H1 (cell line): ENCODE results near the gene RBM4. TPM values are rescaled to one million over a fixed set of nuclear protein-coding genes. Genes with fewer than 3 reads are reported as not detected.

Source experiments
- CTCF ChIA-PET: fragments of 300-600 bp; sonication (Branson Sonifier 250); formaldehyde crosslinking; loops from one replicate; lab custom pipeline; 2021; ENCODE audit not compliant: partially characterized antibody; lab: Charles Lee
- POLR2A ChIA-PET: fragments of 300-600 bp; sonication (Branson Sonifier 250); formaldehyde crosslinking; loops from one replicate; lab custom pipeline; 2021; ENCODE audit warnings: inconsistent platforms; ENCODE audit not compliant: partially characterized antibody; lab: Charles Lee
- DNase-seq, 2 experiments: peaks; one replicate each; pipeline versions ENCODE4 v3.0.0 to v3.0.0-alpha.2; 2010 to 2022; ENCODE audit warnings: low spot score in 2 of 2, low read depth in 1 of 2, mixed read lengths in 1 of 2
- FAIRE-seq: peaks from 2 replicates; lab custom pipeline; 2011; peaks lifted over from hg19 to GRCh38; lab: Jason Lieb, UNC
- H2AFZ ChIP-seq: 2 replicates; pipeline ENCODE4 v1.8.1; 2012; ENCODE audit warnings: low read length, inconsistent platforms
- H2AK5ac ChIP-seq: 2 replicates; pipeline ENCODE4 v1.6.1; 2013; ENCODE audit warnings: low read depth, low read length
- H2BK120ac ChIP-seq: replicated peaks from 2 replicates; pipeline ENCODE3; 2013; ENCODE audit warnings: low read depth, low read length, inconsistent platforms
- H2BK12ac ChIP-seq: 2 replicates; pipeline ENCODE4 v1.6.1; 2013; ENCODE audit warnings: low read depth, low read length
- H2BK15ac ChIP-seq: 2 replicates; pipeline ENCODE4 v1.6.1; 2013; ENCODE audit warnings: low read length
- H2BK20ac ChIP-seq: 2 replicates; pipeline ENCODE4 v1.6.1; 2013; ENCODE audit warnings: low read length
- H2BK5ac ChIP-seq: 2 replicates; pipeline ENCODE4 v1.6.1; 2013; ENCODE audit warnings: low read depth, low read length
- H3K14ac ChIP-seq: 2 replicates; pipeline ENCODE4 v1.6.1; 2013; ENCODE audit warnings: inconsistent platforms; ENCODE audit not compliant: insufficient read length
- H3K18ac ChIP-seq: 2 replicates; pipeline ENCODE4 v1.6.1; 2013; ENCODE audit warnings: low read length; ENCODE audit errors: extremely low read depth
- H3K23ac ChIP-seq: 2 replicates; pipeline ENCODE4 v1.6.1; 2013; ENCODE audit warnings: inconsistent platforms; ENCODE audit not compliant: insufficient read length
- H3K23me2 ChIP-seq: 2 replicates; pipeline ENCODE4 v1.6.1; 2013; ENCODE audit warnings: low read depth, low read length
- H3K27ac ChIP-seq: 2 replicates; pipeline ENCODE4 v1.6.1; 2011; ENCODE audit warnings: low read depth, low read length, inconsistent platforms
- H3K27me3 ChIP-seq, 4 experiments: replicated peaks in 1 of 4; 1 replicate in 1 of 4; 2 replicates in 3 of 4; pipeline versions ENCODE4 v1.6.1 to v1.8.1; 2011 to 2013; ENCODE audit warnings: low read length in 3 of 4, mild to moderate bottlenecking in 3 of 4, inconsistent platforms in 2 of 4, mixed read lengths in 2 of 4, moderate library complexity in 1 of 4; ENCODE audit not compliant: control insufficient read depth in 3 of 4, insufficient read depth in 3 of 4; ENCODE audit errors: extremely low read depth in 1 of 4
- H3K36me3 ChIP-seq, 4 experiments: 2 replicates each; pipeline versions ENCODE4 v1.6.1 to v1.8.1; 2011 to 2013; ENCODE audit warnings: mild to moderate bottlenecking in 4 of 4, low read length in 3 of 4, moderate library complexity in 2 of 4, control low read depth in 1 of 4, inconsistent platforms in 1 of 4; ENCODE audit not compliant: insufficient read depth in 4 of 4, control insufficient read depth in 2 of 4
- H3K4ac ChIP-seq: replicated peaks from 2 replicates; pipeline ENCODE3; 2013; ENCODE audit warnings: low read length, low read depth, mixed read lengths, inconsistent platforms; ENCODE audit not compliant: insufficient read length
- H3K4me1 ChIP-seq, 4 experiments: replicated peaks in 1 of 4; 1 replicate in 1 of 4; 2 replicates in 3 of 4; pipeline versions ENCODE4 v1.6.1 to v1.8.1; 2011 to 2013; ENCODE audit warnings: low read length in 3 of 4, inconsistent platforms in 2 of 4, mixed read lengths in 1 of 4; ENCODE audit not compliant: insufficient read depth in 4 of 4, control insufficient read depth in 3 of 4
- H3K4me2 ChIP-seq, 2 experiments: 2 replicates each; pipeline versions ENCODE4 v1.6.1 to v1.8.1; 2011 to 2013; ENCODE audit warnings: low read depth in 2 of 2, low read length in 2 of 2, control low read depth in 1 of 2, inconsistent platforms in 1 of 2, mild to moderate bottlenecking in 1 of 2; ENCODE audit not compliant: insufficient read depth in 1 of 2
- H3K4me3 ChIP-seq, 4 experiments: fragments of 200-600, 300-600 bp in 1 of 4; sonication (generic), shearing (Covaris generic), sonication (Bioruptor Twin) in 1 of 4; 2 replicates each; pipeline versions ENCODE4 v1.5.1 to v1.8.1; 2011 to 2016; ENCODE audit warnings: low read length in 4 of 4, low read depth in 3 of 4, control low read depth in 2 of 4, inconsistent platforms in 2 of 4, mild to moderate bottlenecking in 2 of 4, mixed read lengths in 1 of 4, moderate library complexity in 1 of 4; ENCODE audit not compliant: insufficient read depth in 2 of 4; ENCODE audit errors: extremely low read depth in 1 of 4
- H3K56ac ChIP-seq: replicated peaks from 2 replicates; pipeline ENCODE3; 2013; ENCODE audit warnings: low read depth, mild to moderate bottlenecking, mixed read lengths, low read length, inconsistent platforms; ENCODE audit not compliant: insufficient read length
- H3K79me1 ChIP-seq: 2 replicates; pipeline ENCODE4 v1.6.1; 2013; ENCODE audit warnings: low read depth, low read length, control low read depth
- H3K79me2 ChIP-seq, 2 experiments: 2 replicates each; pipeline versions ENCODE4 v1.6.1 to v1.8.1; 2012 to 2013; ENCODE audit warnings: low read length in 2 of 2, mild to moderate bottlenecking in 2 of 2, inconsistent platforms in 1 of 2; ENCODE audit not compliant: insufficient read depth in 2 of 2, control insufficient read depth in 1 of 2
- H3K9ac ChIP-seq, 4 experiments: replicated peaks in 1 of 4; 1 replicate in 1 of 4; 2 replicates in 3 of 4; pipeline versions ENCODE4 v1.6.1 to v1.8.1; 2011 to 2013; ENCODE audit warnings: low read depth in 3 of 4, low read length in 3 of 4, control low read depth in 2 of 4, mild to moderate bottlenecking in 2 of 4, moderate library complexity in 2 of 4, inconsistent platforms in 1 of 4; ENCODE audit errors: extremely low read depth in 1 of 4
- H3K9me3 ChIP-seq, 2 experiments: 2 replicates each; pipeline versions ENCODE4 v1.6.1 to v1.8.1; 2012 to 2013; ENCODE audit warnings: mild to moderate bottlenecking in 2 of 2, moderate library complexity in 2 of 2, control low read depth in 1 of 2, inconsistent platforms in 1 of 2, low read depth in 1 of 2, low read length in 1 of 2, mixed read lengths in 1 of 2; ENCODE audit not compliant: insufficient read depth in 2 of 2
- H4K20me1 ChIP-seq, 2 experiments: replicated peaks in 1 of 2; 2 replicates each; pipeline versions ENCODE3 to v1.8.1; 2011 to 2013; ENCODE audit warnings: inconsistent platforms in 2 of 2, low read length in 2 of 2, mild to moderate bottlenecking in 1 of 2; ENCODE audit not compliant: insufficient read depth in 2 of 2, control insufficient read depth in 1 of 2
- H4K5ac ChIP-seq: 2 replicates; pipeline ENCODE4 v1.6.1; 2013; ENCODE audit warnings: low read length, low read depth, mixed read lengths, inconsistent platforms; ENCODE audit not compliant: insufficient read length
- H4K8ac ChIP-seq: 2 replicates; pipeline ENCODE4 v1.8.0; 2013; ENCODE audit warnings: mild to moderate bottlenecking, moderate library complexity, low read length, inconsistent platforms; ENCODE audit not compliant: insufficient read depth; ENCODE audit errors: extremely low read depth
- H4K91ac ChIP-seq: replicated peaks from 2 replicates; pipeline ENCODE3; 2013; ENCODE audit warnings: low read length, mixed read lengths, inconsistent platforms; ENCODE audit not compliant: insufficient read length
- ASH2L ChIP-seq: fragments of 200-600, 300-600 bp; sonication (generic); IDR thresholded peaks from one replicate; pipeline ENCODE4 v1.7.1; 2017; ENCODE audit warnings: low read length
- CREB1 ChIP-seq: IDR thresholded peaks from 2 replicates; pipeline ENCODE4 v1.6.1; 2012; ENCODE audit warnings: inconsistent platforms
- KDM5A ChIP-seq: fragments of 200-600 bp; IDR thresholded peaks from 2 replicates; pipeline ENCODE4 v1.7.1; 2012; ENCODE audit warnings: mild to moderate bottlenecking, low read length, inconsistent platforms, mixed read lengths
- POU5F1 ChIP-seq: IDR thresholded peaks from 2 replicates; pipeline ENCODE4 v1.6.1; 2011; ENCODE audit warnings: low read depth, mild to moderate bottlenecking, low read length, moderate library complexity
- RBBP5 ChIP-seq: IDR thresholded peaks from 2 replicates; pipeline ENCODE4 v1.7.1; 2012; ENCODE audit warnings: low read depth, mild to moderate bottlenecking, inconsistent platforms, low read length, moderate library complexity, borderline replicate concordance
- RNF2 ChIP-seq: fragments of 200-900, 300-1000 bp; sonication (generic); IDR thresholded peaks from 2 replicates; pipeline ENCODE4 v1.7.1; 2016; ENCODE audit warnings: borderline replicate concordance, low read depth, mild to moderate bottlenecking, antibody characterized with exemption, low read length; ENCODE audit not compliant: poor library complexity, severe bottlenecking; ENCODE audit errors: missing control alignments
- RXRA ChIP-seq: IDR thresholded peaks from 2 replicates; pipeline ENCODE4 v1.6.1; 2011; ENCODE audit warnings: low read depth, mild to moderate bottlenecking, low read length, moderate library complexity; ENCODE audit not compliant: insufficient read depth
- SP2 ChIP-seq: IDR thresholded peaks from 2 replicates; pipeline ENCODE4 v1.6.1; 2012; ENCODE audit warnings: mild to moderate bottlenecking, low read length, inconsistent platforms
- WGBS, 2 experiments: shearing (Covaris generic) in 1 of 2; methylation state at CpG; one replicate each; pipeline versions ENCODE4 v1.1.6 to v1.1.7; 2013 to 2015; ENCODE audit warnings: low lambda C conversion rate in 2 of 2, mixed read lengths in 2 of 2, inconsistent platforms in 1 of 2, low coverage in 1 of 2, missing lambda C conversion rate in 1 of 2; ENCODE audit not compliant: insufficient replicate concordance in 2 of 2, insufficient coverage in 1 of 2, insufficient read length in 1 of 2; ENCODE audit errors: extremely low coverage in 1 of 2, missing lambda C conversion rate in 1 of 2; 5-methylcytosine and 5-hydroxymethylcytosine counted together
- polyA plus RNA-seq, 7 experiments: library from polyadenylated mRNA; depleted of rRNA in 3 of 7; stranded (reverse) in 5 of 7; unstranded in 2 of 7; fragments of >200 nt in 5 of 7; fragments of 200-250 nt in 2 of 7; gene quantifications; 1 replicate in 5 of 7; 2 replicates in 1 of 7; 4 replicates in 1 of 7; pipeline versions ENCODE4 v1.2.1 to v1.2.3, GENCODE V29; 2011 to 2013; ENCODE audit warnings: missing spikeins in 2 of 7, mixed read lengths in 2 of 7
- total RNA-seq: library from RNA; stranded (reverse); fragmentation: NEBNext Ultra II Directional; extraction: Animal tissue kit (Norgen Biotek cat#: 25700); gene quantifications from 2 replicates; pipeline ENCODE4 v1.2.1, GENCODE V29; 2021

The RBM4 gene
- total and polyA plus RNA-seq, 2 of the 8 experiments (the other 6 are each of a cell fraction or from before 2014, with no cell fraction given) = 192 to 330 TPM

DNA sequence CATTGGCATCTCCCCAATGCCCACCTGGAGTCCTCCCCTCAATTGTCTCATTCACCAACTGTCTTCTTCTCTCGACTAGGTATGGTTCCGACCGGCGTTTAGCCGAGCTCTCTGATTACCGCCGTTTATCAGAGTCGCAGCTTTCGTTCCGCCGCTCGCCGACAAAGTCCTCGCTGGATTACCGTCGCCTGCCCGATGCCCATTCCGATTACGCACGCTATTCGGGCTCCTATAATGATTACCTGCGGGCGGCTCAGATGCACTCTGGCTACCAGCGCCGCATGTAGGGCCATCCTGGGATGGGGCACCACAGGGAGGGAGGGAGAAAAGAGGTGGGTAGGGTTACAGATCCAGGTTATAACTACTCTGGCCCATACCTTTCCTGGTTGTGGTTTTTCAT is 12.1 kb upstream of the RBM4 start:
- no peak overlapping the region for H2BK20ac ChIP-seq
- H3K4me2 ChIP-seq = no peak overlapping the region
- POLR2A ChIA-PET = interaction anchor here (0.6 to 66.2 kb wide), 4 partner anchors 5 to 121 kb away, joined by 3 to 2165 read pairs (median 1084); partner anchors contain the start of genes CCDC87, CCS, RBM14 and RBM4
- H3K79me2 ChIP-seq = peaks cover 63 to 100% of the 10 kb centered on the region in 2 experiments
- H2BK120ac ChIP-seq = no peak overlapping the region
- H3K4me3 ChIP-seq = no peak overlapping the region
- H3K9ac ChIP-seq = no peak overlapping the region
- peaks cover 53 to 91% (median 82%) of the 10 kb centered on the region in 4 experiments for H3K36me3 ChIP-seq
- no peak overlapping the region for H3K14ac ChIP-seq
- 98% methylated on average over 19 of the region's 25 CpGs; no CpG with 5 or more reads in 1 of the 2 experiments for WGBS, 2 experiments
- no peaks in the 10 kb centered on the region for H3K23me2 ChIP-seq
- TF ChIP-seq RXRA = no peak
- TF ChIP-seq SP2 = no peak
- TF ChIP-seq KDM5A = no peak
- TF ChIP-seq CREB1 = no peak
- no peak for TF ChIP-seq ASH2L
- no peak for TF ChIP-seq RBBP5
- no peak for TF ChIP-seq POU5F1
- TF ChIP-seq RNF2 = no peak
- TF ChIP-seq, all 59 proteins: peak for 0
- Histone ChIP-seq H4K5ac (no peak overlapping the region), H3K27ac (no peak overlapping the region), H3K9me3 (no peaks in the 10 kb centered on the region), H2AK5ac (no peak overlapping the region), H4K91ac (no peak overlapping the region), H3K79me1 (peaks cover 33% of the 10 kb centered on the region), H3K4ac (no peak overlapping the region), H2AFZ (no peak overlapping the region), H3K18ac (no peak overlapping the region), H4K8ac (no peak overlapping the region), H3K23ac (no peak overlapping the region), H2BK12ac (no peak overlapping the region), H2BK15ac (no peak overlapping the region), H3K27me3 (no peaks in the 10 kb centered on the region), H3K56ac (no peak overlapping the region), H2BK5ac (no peak overlapping the region), H4K20me1 (peaks cover 54 to 59% of the 10 kb centered on the region in 2 experiments), H3K4me1 (no peaks in the 10 kb centered on the region)
- no peak for FAIRE-seq
- CTCF ChIA-PET = interaction anchor here (0.6 kb wide), 2 partner anchors 209 to 241 kb away, joined by 3 read pairs; no protein-coding TSS in a partner anchor
- DNase-seq = no peak
